Ovary (tissue), 3 donors: ENCODE results near the gene COL18A1.

Experiments
- EP300 ChIP-seq: sonication (generic); formaldehyde crosslinking; IDR thresholded peaks from one replicate; pipeline ENCODE4 v1.6.1; 2017; ENCODE audit warnings: antibody characterized with exemption
- POLR2A ChIP-seq: fragments of 450-650 bp; IDR thresholded peaks from one replicate; pipeline ENCODE4 v1.6.1; 2017; ENCODE audit warnings: antibody characterized with exemption, mild to moderate bottlenecking, moderate library complexity
- TF ChIP-seq, protein P1 (sequence below), 3 donors: fragments of 450-650 bp in 2 of 3; fragments of 200-600 bp in 1 of 3; IDR thresholded peaks; one replicate each; pipeline versions ENCODE4 v1.5.1 to v1.8.0; 2016 to 2022; ENCODE audit warnings: antibody characterized with exemption in 3 of 3, mild to moderate bottlenecking in 1 of 3
- donor health status: DM: no; HTN: no; CAD: no.

- TF ChIP-seq, protein P1, sequence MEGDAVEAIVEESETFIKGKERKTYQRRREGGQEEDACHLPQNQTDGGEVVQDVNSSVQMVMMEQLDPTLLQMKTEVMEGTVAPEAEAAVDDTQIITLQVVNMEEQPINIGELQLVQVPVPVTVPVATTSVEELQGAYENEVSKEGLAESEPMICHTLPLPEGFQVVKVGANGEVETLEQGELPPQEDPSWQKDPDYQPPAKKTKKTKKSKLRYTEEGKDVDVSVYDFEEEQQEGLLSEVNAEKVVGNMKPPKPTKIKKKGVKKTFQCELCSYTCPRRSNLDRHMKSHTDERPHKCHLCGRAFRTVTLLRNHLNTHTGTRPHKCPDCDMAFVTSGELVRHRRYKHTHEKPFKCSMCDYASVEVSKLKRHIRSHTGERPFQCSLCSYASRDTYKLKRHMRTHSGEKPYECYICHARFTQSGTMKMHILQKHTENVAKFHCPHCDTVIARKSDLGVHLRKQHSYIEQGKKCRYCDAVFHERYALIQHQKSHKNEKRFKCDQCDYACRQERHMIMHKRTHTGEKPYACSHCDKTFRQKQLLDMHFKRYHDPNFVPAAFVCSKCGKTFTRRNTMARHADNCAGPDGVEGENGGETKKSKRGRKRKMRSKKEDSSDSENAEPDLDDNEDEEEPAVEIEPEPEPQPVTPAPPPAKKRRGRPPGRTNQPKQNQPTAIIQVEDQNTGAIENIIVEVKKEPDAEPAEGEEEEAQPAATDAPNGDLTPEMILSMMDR (IDR thresholded peaks at IDR 0.05) = no peak
- no peak for TF ChIP-seq POLR2A
- TF ChIP-seq EP300 = no peak
These were observed 10.4 kb downstream of the COL18A1 start for GRCh38 chr21:45415188-45415942.
